CD8-positive, alpha-beta memory T cell (primary cell): ENCODE data around the gene THUMPD3. TPM values are rescaled to one million over a fixed set of nuclear protein-coding genes. Genes with fewer than 3 reads are reported as not detected.

Experiments
- CTCF ChIA-PET: fragments of 350-600 bp; sonication (Branson Sonifier 250); formaldehyde crosslinking; loops from one replicate; lab custom pipeline; 2021; ENCODE audit warnings: antibody characterized with exemption; lab: Charles Lee
- POLR2A ChIA-PET: fragments of 350-600 bp; sonication (Branson Sonifier 250); formaldehyde crosslinking; loops from one replicate; lab custom pipeline; 2021; ENCODE audit warnings: antibody characterized with exemption; lab: Charles Lee
- DNase-seq, 5 donors: peaks; one replicate each; pipeline versions ENCODE4 v3.0.0 to v3.0.0-alpha.2; 2020 to 2022; ENCODE audit warnings: mixed read lengths in 1 of 5
- H3K27ac ChIP-seq: one replicate; pipeline ENCODE4 v1.7.0; 2013; ENCODE audit warnings: low read depth, mild to moderate bottlenecking, low read length, moderate library complexity
- H3K27me3 ChIP-seq: 2 replicates; pipeline ENCODE4 v1.7.0; 2013; ENCODE audit warnings: low read length, mild to moderate bottlenecking; ENCODE audit not compliant: insufficient read depth, poor library complexity, severe bottlenecking
- H3K36me3 ChIP-seq: 2 replicates; pipeline ENCODE4 v1.7.0; 2013; ENCODE audit warnings: mild to moderate bottlenecking, low read length, moderate library complexity; ENCODE audit not compliant: insufficient read depth
- H3K4me1 ChIP-seq: 2 replicates; pipeline ENCODE4 v1.7.0; 2013; ENCODE audit warnings: mild to moderate bottlenecking, low read length, moderate library complexity; ENCODE audit not compliant: insufficient read depth
- H3K4me3 ChIP-seq: 2 replicates; pipeline ENCODE4 v1.7.0; 2013; ENCODE audit warnings: mild to moderate bottlenecking, low read length
- H3K9me3 ChIP-seq: 2 replicates; pipeline ENCODE4 v1.7.0; 2013; ENCODE audit warnings: mild to moderate bottlenecking, low read length
- H3K27ac Mint-ChIP-seq, 8 donors: one replicate each; pipeline ENCODE4 v1.8.0; 2020 to 2021; ENCODE audit warnings: mixed read lengths in 8 of 8, mild to moderate bottlenecking in 6 of 8, inconsistent platforms in 3 of 8, moderate library complexity in 3 of 8
- H3K27me3 Mint-ChIP-seq, 2 donors: one replicate each; pipeline ENCODE4 v1.8.0; 2020 to 2021; ENCODE audit warnings: mixed read lengths in 2 of 2, mild to moderate bottlenecking in 1 of 2, moderate library complexity in 1 of 2
- H3K36me3 Mint-ChIP-seq, 3 donors: one replicate each; pipeline ENCODE4 v1.8.0; 2020 to 2021; ENCODE audit warnings: mixed read lengths in 3 of 3, inconsistent platforms in 1 of 3, mild to moderate bottlenecking in 1 of 3
- H3K4me1 Mint-ChIP-seq, 3 donors: one replicate each; pipeline ENCODE4 v1.8.0; 2020 to 2021; ENCODE audit warnings: mixed read lengths in 3 of 3, inconsistent platforms in 1 of 3, mild to moderate bottlenecking in 1 of 3
- H3K4me3 Mint-ChIP-seq, 7 donors: one replicate each; pipeline ENCODE4 v1.8.0; 2020 to 2021; ENCODE audit warnings: mixed read lengths in 7 of 7, mild to moderate bottlenecking in 6 of 7, moderate library complexity in 4 of 7, inconsistent platforms in 2 of 7
- H3K9me3 Mint-ChIP-seq, 5 donors: one replicate each; pipeline ENCODE4 v1.8.0; 2020 to 2022; ENCODE audit warnings: mixed read lengths in 5 of 5, mild to moderate bottlenecking in 3 of 5, moderate library complexity in 2 of 5, inconsistent platforms in 1 of 5
- polyA plus RNA-seq: library from polyadenylated mRNA; unstranded; fragments of 300-500 nt; fragmentation: Illumina TruSeq; gene quantifications from one replicate; pipeline ENCODE4 v1.2.3, GENCODE V29; 2021
- total RNA-seq, 2 experiments: library from RNA; stranded (reverse); gene quantifications; one replicate each; pipeline ENCODE4 v1.2.3, GENCODE V29; 2021

THUMPD3 gene
- total and polyA plus RNA-seq, 3 experiments from 2014 or later, result 19.5 to 58.5 (median 58.4) TPM

DNA sequence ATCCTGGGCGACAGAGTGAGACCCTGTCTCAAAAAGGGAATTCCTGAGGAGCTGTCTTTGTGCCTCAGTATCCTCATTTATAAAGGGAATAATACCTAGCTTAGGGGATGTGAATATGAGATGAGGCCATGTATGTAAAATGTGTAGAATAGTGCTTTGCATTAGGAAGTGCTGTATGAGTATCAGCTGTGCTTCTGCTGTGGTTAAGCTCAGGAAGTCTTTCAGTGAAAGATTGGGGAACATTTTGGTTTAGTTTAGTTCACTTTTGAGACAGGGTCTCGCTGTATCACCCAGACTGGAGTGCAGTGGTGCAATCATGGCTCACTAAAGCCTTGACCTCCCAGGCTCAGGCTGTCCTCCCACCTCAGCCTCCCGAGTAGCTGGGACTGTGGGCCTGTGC is 10.6 kb downstream of the THUMPD3 start:
- CTCF ChIA-PET, result no interaction called here
- no peak for DNase-seq
- H3K36me3 ChIP-seq, result peaks cover 60% of the 10 kb centered on the region
- H3K4me1 ChIP-seq, result peaks cover 10% of the 10 kb centered on the region
- no peaks in the 10 kb centered on the region for H3K9me3 Mint-ChIP-seq
- peaks cover 14 to 90% (median 39%) of the 10 kb centered on the region in 3 donors for H3K36me3 Mint-ChIP-seq
- POLR2A ChIA-PET, result no interaction called here
- H3K27me3 Mint-ChIP-seq, result peaks cover 0 to 1% of the 10 kb centered on the region in 2 donors
- H3K27ac ChIP-seq, result no peak overlapping the region
- peak overlapping the region in 6 of 8 donors; percentile 10 to 84 (median 46) for H3K27ac Mint-ChIP-seq
- H3K27me3 ChIP-seq, result no peaks in the 10 kb centered on the region
- no peak overlapping the region for H3K4me3 ChIP-seq
- H3K4me1 Mint-ChIP-seq, result peaks cover 29 to 65% (median 60%) of the 10 kb centered on the region in 3 donors
- peak overlapping the region in 2 of 7 donors; percentile 1 to 54 for H3K4me3 Mint-ChIP-seq
- no peaks in the 10 kb centered on the region for H3K9me3 ChIP-seq

DNA sequence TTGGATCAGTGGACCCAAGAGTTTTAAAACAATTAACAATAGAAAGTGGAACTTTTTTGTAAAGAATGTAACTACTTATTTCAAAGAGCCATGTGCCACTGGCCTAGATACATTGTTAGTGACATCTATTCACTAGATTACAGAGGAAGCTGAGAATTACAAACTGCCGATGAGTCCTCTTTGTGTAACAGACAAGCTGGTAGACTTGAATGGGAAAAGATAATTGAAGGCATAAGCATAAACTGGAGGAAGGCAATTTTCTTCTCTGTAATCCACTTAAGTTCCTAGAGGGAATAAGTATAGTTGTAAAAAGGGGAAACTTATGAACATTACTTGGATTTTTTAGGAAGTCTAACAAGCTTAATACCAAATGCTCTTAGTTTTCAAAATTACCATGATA is 15.1 kb downstream of the THUMPD3 start:
- Mint-ChIP-seq H3K27ac (peak overlapping the region in 1 of 8 donors; percentile 85), H3K36me3 (peaks cover 4 to 85% (median 39%) of the 10 kb centered on the region in 3 donors), H3K4me3 (no peak overlapping the region), H3K27me3 (peaks cover 0 to 4% of the 10 kb centered on the region in 2 donors), H3K4me1 (peaks cover 23 to 55% (median 45%) of the 10 kb centered on the region in 3 donors), H3K9me3 (no peaks in the 10 kb centered on the region)
- Histone ChIP-seq H3K36me3 (peaks cover 63% of the 10 kb centered on the region), H3K9me3 (no peaks in the 10 kb centered on the region), H3K27ac (no peak overlapping the region), H3K4me1 (peaks cover 10% of the 10 kb centered on the region), H3K27me3 (no peaks in the 10 kb centered on the region), H3K4me3 (no peak overlapping the region)
- ChIA-PET POLR2A (interaction anchor here (1.4 to 3.0 kb wide), 2 partner anchors 15 to 19 kb away, joined by 7 to 13 read pairs; partner anchors contain the start of genes SETD5 and THUMPD3), CTCF (interaction anchor here (0.9 to 1.5 kb wide), 2 partner anchors 15 to 25 kb away, joined by 3 to 4 read pairs; partner anchors contain the start of gene THUMPD3)
- DNase-seq, result no peak

DNA sequence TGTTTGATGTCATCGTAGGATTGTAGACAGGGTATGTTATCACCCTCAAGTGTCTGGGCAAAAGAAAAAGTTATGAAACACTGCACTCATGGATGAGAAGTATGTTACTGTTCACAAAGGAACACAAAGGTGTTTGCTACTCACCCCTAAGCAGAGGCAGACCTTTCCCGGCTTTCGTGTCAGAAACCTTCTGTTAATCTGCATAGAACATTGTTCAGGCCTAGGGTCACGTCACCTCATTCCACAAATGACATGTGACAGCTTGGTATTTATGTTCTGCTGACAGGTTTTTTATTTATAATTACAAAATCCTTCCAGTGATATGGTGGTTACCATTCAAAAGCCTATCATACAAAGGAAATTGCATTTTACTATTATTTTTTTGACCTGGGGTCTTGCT is 16.5 kb downstream of the THUMPD3 start:
- peaks cover 5% of the 10 kb centered on the region for H3K4me1 ChIP-seq
- H3K4me3 Mint-ChIP-seq, result no peak overlapping the region
- H3K4me1 Mint-ChIP-seq, result peaks cover 18 to 44% (median 38%) of the 10 kb centered on the region in 3 donors
- DNase-seq, result no peak
- peaks cover 68% of the 10 kb centered on the region for H3K36me3 ChIP-seq
- no peak overlapping the region for H3K4me3 ChIP-seq
- ChIA-PET POLR2A (interaction anchor here (3.0 kb wide), 1 partner anchor 18 kb away, joined by 13 read pairs; the partner anchor contains the start of gene SETD5), CTCF (no interaction called here)
- no peaks in the 10 kb centered on the region for H3K9me3 Mint-ChIP-seq
- H3K27ac Mint-ChIP-seq, result peak overlapping the region in 3 of 8 donors; percentile 2 to 73 (median 27)
- H3K27me3 ChIP-seq, result no peaks in the 10 kb centered on the region
- peaks cover 4 to 87% (median 39%) of the 10 kb centered on the region in 3 donors for H3K36me3 Mint-ChIP-seq
- peaks cover 0 to 4% of the 10 kb centered on the region in 2 donors for H3K27me3 Mint-ChIP-seq
- H3K27ac ChIP-seq, result no peak overlapping the region
- H3K9me3 ChIP-seq, result no peaks in the 10 kb centered on the region

DNA sequence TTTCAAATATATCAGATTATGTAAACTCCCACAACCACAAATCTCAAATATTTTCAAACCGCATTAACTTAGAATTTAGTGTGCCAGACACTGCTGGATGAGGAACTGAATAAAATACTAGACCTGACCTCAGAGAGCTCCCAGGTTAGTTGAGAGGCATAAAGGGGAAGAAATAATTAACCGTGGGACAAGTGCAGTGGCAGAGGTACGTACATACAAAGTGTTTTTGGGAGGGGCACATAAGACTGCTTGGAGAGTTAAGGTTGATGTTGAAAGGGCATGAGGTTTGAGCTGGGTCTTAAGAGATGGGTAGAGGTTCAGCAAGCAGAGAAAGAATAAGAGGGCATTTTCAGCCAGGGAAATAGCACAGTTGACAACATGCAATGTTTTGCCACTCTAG is 17.2 kb downstream of the THUMPD3 start:
- H3K36me3 ChIP-seq, result peaks cover 65% of the 10 kb centered on the region
- DNase-seq, result no peak
- H3K9me3 Mint-ChIP-seq, result no peaks in the 10 kb centered on the region
- H3K4me1 Mint-ChIP-seq, result peaks cover 18 to 41% (median 40%) of the 10 kb centered on the region in 3 donors
- peaks cover 5% of the 10 kb centered on the region for H3K4me1 ChIP-seq
- no peaks in the 10 kb centered on the region for H3K27me3 ChIP-seq
- no peak overlapping the region for H3K27ac ChIP-seq
- H3K9me3 ChIP-seq, result no peaks in the 10 kb centered on the region
- CTCF ChIA-PET, result no interaction called here
- POLR2A ChIA-PET, result interaction anchor here (0.7 to 3.0 kb wide), 2 partner anchors 17 to 109 kb away, joined by 3 to 13 read pairs; partner anchors contain the start of gene SETD5
- peaks cover 0 to 85% (median 37%) of the 10 kb centered on the region in 3 donors for H3K36me3 Mint-ChIP-seq
- peaks cover 0 to 4% of the 10 kb centered on the region in 2 donors for H3K27me3 Mint-ChIP-seq
- no peak overlapping the region for H3K4me3 ChIP-seq
- no peak overlapping the region for H3K4me3 Mint-ChIP-seq
- peak overlapping the region in 5 of 8 donors; percentile 2 to 84 (median 64) for H3K27ac Mint-ChIP-seq

DNA sequence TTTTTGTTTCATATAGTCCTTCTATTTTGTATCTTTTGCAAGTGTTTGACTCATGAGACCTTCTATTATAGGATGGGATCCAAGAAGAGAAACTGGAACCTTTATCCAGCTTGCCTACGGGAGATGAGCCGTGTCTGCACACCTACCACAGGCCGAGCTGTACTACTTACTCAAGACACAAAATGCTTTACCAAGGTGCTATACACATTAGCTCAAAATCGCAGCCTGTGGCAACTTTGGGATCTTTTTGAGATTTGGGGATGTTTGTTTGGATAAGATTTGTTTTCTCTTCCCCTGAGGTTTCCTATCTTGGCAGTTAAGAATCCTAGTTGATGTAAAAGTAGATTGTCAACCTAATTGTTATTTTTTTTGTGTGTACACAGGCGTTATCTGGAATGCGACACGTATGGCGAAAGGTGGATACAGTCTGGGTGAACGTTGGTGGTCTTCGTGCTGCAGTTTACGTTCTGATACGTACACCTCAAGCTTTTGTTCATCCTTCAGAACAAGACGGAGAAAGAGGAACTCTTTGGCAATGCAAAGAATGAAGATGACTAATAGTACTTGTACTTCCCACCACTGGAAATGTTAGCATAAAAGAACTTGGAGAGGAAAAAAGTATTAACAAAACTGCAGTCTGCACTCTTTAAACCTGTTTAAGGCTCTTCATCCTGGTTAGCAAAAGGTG is 21.4 kb downstream of the THUMPD3 start:
- DNase-seq, result no peak
- CTCF ChIA-PET, result interaction anchor here (1.6 kb wide), 1 partner anchor 8 kb away, joined by 4 read pairs; no protein-coding TSS in a partner anchor
- Histone ChIP-seq H3K9me3 (no peaks in the 10 kb centered on the region), H3K4me1 (no peaks in the 10 kb centered on the region), H3K4me3 (no peak overlapping the region), H3K27me3 (no peaks in the 10 kb centered on the region), H3K27ac (no peak overlapping the region), H3K36me3 (peaks cover 54% of the 10 kb centered on the region)
- Mint-ChIP-seq H3K36me3 (peaks cover 0 to 87% (median 15%) of the 10 kb centered on the region in 3 donors), H3K9me3 (no peaks in the 10 kb centered on the region), H3K4me3 (no peak overlapping the region), H3K4me1 (peaks cover 17 to 35% (median 31%) of the 10 kb centered on the region in 3 donors), H3K27me3 (peaks cover 0 to 3% of the 10 kb centered on the region in 2 donors), H3K27ac (peak overlapping the region in 6 of 8 donors; percentile 3 to 70 (median 52))
- POLR2A ChIA-PET, result interaction anchor here (1.6 kb wide), 1 partner anchor 21 kb away, joined by 5 read pairs; the partner anchor contains the start of gene THUMPD3

DNA sequence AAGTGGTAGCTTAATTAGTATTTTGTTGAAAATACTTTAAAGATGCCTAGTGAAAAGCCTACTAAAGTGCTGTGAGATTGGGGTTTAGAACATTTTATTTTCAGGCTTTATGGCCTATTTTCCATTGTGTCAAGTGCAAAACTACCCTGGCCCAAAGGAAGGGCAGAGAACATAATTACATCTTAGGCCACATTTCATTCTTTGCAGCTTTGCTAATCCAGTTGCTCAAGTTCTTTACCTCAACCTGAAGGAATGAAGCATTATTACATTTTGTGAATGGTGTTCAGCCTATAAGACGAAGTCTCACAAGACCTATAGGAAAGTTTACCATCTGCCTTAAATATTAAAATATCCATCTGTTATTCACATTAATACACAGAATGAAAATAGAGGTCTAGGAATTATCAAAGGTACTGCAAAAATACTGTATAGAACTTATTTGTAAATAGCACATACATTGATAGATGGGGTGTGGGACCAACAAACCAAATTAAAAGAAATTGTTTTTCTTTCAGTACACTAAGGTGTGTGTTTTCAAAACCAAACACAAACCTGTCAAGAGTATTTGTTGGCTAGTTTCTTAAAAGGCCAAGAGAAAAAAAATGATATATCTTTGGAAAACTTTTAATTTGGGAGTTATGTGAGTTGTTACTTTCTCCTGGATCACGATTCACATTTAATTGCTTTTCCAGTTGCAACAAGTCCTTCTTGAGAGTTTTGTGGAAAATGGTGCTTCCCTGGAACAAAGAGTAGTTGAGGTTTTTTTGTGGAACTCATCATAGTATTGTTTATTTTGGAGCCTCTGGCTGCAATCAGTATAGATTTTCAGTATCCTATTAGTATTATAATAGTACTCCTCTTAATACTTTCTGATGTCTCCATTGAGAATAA is 22.6 kb downstream of the THUMPD3 start:
- Mint-ChIP-seq H3K9me3 (no peaks in the 10 kb centered on the region), H3K27ac (peak overlapping the region in 6 of 8 donors; percentile 42 to 77 (median 62)), H3K36me3 (peaks cover 3 to 86% (median 15%) of the 10 kb centered on the region in 3 donors), H3K4me1 (peaks cover 18 to 37% (median 29%) of the 10 kb centered on the region in 3 donors), H3K4me3 (no peak overlapping the region), H3K27me3 (no peaks in the 10 kb centered on the region)
- no peaks in the 10 kb centered on the region for H3K4me1 ChIP-seq
- H3K4me3 ChIP-seq, result no peak overlapping the region
- no peak for DNase-seq
- H3K27ac ChIP-seq, result no peak overlapping the region
- H3K36me3 ChIP-seq, result peaks cover 54% of the 10 kb centered on the region
- ChIA-PET CTCF (interaction anchor here (0.8 to 1.3 kb wide), 2 partner anchors 11 to 22 kb away, joined by 3 to 4 read pairs; partner anchors contain the start of gene THUMPD3), POLR2A (interaction anchor here (0.5 to 1.6 kb wide), 2 partner anchors 8 to 22 kb away, joined by 3 to 5 read pairs; partner anchors contain the start of gene THUMPD3)
- H3K27me3 ChIP-seq, result no peaks in the 10 kb centered on the region
- H3K9me3 ChIP-seq, result no peaks in the 10 kb centered on the region

DNA sequence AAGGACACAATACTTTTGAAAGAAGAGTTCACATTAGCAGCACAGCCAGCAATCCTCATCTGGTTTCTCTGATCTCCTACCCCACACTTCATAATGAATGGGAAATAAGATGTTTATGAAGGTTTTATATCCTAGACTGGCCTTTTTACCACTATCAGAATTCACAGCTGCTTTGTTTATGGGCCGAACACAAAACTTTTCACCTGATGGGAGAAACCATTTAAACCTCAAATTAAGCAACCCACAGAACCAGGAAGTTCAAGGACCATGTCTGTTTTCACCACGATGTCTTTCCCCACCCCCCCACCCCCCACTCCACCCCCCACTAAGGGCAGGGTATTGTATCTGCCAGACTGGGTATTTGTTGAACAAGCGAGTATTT is 23.2 kb downstream of the THUMPD3 start:
- Histone ChIP-seq H3K4me3 (no peak overlapping the region), H3K27ac (no peak overlapping the region), H3K4me1 (peaks cover 1% of the 10 kb centered on the region), H3K27me3 (no peaks in the 10 kb centered on the region), H3K9me3 (no peaks in the 10 kb centered on the region), H3K36me3 (peaks cover 57% of the 10 kb centered on the region)
- no peak for DNase-seq
- Mint-ChIP-seq H3K9me3 (no peaks in the 10 kb centered on the region), H3K27ac (peak overlapping the region in 6 of 8 donors; percentile 8 to 77 (median 62)), H3K27me3 (no peaks in the 10 kb centered on the region), H3K4me3 (no peak overlapping the region), H3K36me3 (peaks cover 8 to 88% (median 16%) of the 10 kb centered on the region in 3 donors), H3K4me1 (peaks cover 23 to 43% (median 33%) of the 10 kb centered on the region in 3 donors)
- ChIA-PET CTCF (interaction anchor here (1.3 kb wide), 1 partner anchor 11 kb away, joined by 4 read pairs; no protein-coding TSS in a partner anchor), POLR2A (no interaction called here)
